CD4-positive, alpha-beta T cell (primary cell): ENCODE results near the gene SLCO4C1. TPM values are rescaled to one million over a fixed set of nuclear protein-coding genes. Genes with fewer than 3 reads are reported as not detected.

Experiments used
- ATAC-seq: fragments of 200-7000 bp; cut with Tn5 transposase; one replicate; pipeline ENCODE4 v1.10.0; 2022; ENCODE audit warnings: mild to moderate bottlenecking; ENCODE audit not compliant: poor library complexity
- CTCF ChIA-PET: fragments of 350-600 bp; sonication (Branson Sonifier 250); formaldehyde crosslinking; loops from one replicate; lab custom pipeline; 2021; ENCODE audit warnings: antibody characterized with exemption, inconsistent platforms; lab: Charles Lee
- POLR2A ChIA-PET: fragments of 350-600 bp; sonication (Branson Sonifier 250); formaldehyde crosslinking; loops from one replicate; lab custom pipeline; 2021; ENCODE audit warnings: antibody characterized with exemption, inconsistent platforms; lab: Charles Lee
- DNase-seq, 14 experiments: peaks; one replicate each; pipeline ENCODE4 v3.0.0-alpha.2; 2013 to 2020; ENCODE audit warnings: mixed read lengths in 2 of 14
- H3K27ac ChIP-seq, 2 donors: one replicate each; pipeline versions ENCODE4 v1.5.1 to v1.7.0; 2013; ENCODE audit warnings: low read length in 2 of 2, low read depth in 1 of 2, mild to moderate bottlenecking in 1 of 2
- H3K27me3 ChIP-seq, 2 experiments: 1 replicate in 1 of 2; 2 replicates in 1 of 2; pipeline versions ENCODE4 v1.6.1 to v1.7.0; 2013; ENCODE audit warnings: low read length in 2 of 2, control low read depth in 1 of 2, mild to moderate bottlenecking in 1 of 2, moderate library complexity in 1 of 2; ENCODE audit not compliant: insufficient read depth in 2 of 2, control insufficient read depth in 1 of 2
- H3K36me3 ChIP-seq: one replicate; pipeline ENCODE4 v1.6.1; 2013; ENCODE audit warnings: low read length, control low read depth; ENCODE audit not compliant: insufficient read depth
- H3K4me1 ChIP-seq: one replicate; pipeline ENCODE4 v1.6.1; 2013; ENCODE audit warnings: low read length, control low read depth; ENCODE audit not compliant: insufficient read depth
- H3K4me3 ChIP-seq: one replicate; pipeline ENCODE4 v1.5.1; 2013; ENCODE audit warnings: mild to moderate bottlenecking, low read length, moderate library complexity
- H3K9me3 ChIP-seq, 2 experiments: 1 replicate in 1 of 2; 2 replicates in 1 of 2; pipeline versions ENCODE4 v1.6.1 to v1.7.0; 2013; ENCODE audit warnings: low read length in 2 of 2, mild to moderate bottlenecking in 2 of 2, control low read depth in 1 of 2, moderate library complexity in 1 of 2; ENCODE audit not compliant: control insufficient read depth in 1 of 2, insufficient read depth in 1 of 2
- H3K27ac Mint-ChIP-seq: one replicate; pipeline ENCODE4 v1.8.0; 2020; ENCODE audit warnings: mixed read lengths
- H3K27me3 Mint-ChIP-seq: one replicate; pipeline ENCODE4 v1.8.0; 2021; ENCODE audit warnings: mixed read lengths
- H3K36me3 Mint-ChIP-seq: one replicate; pipeline ENCODE4 v1.8.0; 2021; ENCODE audit warnings: low read depth, mixed read lengths
- H3K4me1 Mint-ChIP-seq: one replicate; pipeline ENCODE4 v1.8.0; 2021; ENCODE audit warnings: low read depth, mixed read lengths
- H3K4me3 Mint-ChIP-seq: one replicate; pipeline ENCODE4 v1.8.0; 2020; ENCODE audit warnings: mild to moderate bottlenecking, mixed read lengths
- H3K9me3 Mint-ChIP-seq: one replicate; pipeline ENCODE4 v1.8.0; 2020; ENCODE audit warnings: mixed read lengths
- intact Hi-C, 2 experiments: fragments of 100-400 bp; cut with DNase I in 1 of 2; cut with micrococcal nuclease in 1 of 2; formaldehyde crosslinking; loops; one replicate each; pipeline versions ENCODE4 v1.15.1 to v1.9.0; 2023 to 2025; cut with DNase I, micrococcal nuclease
- total RNA-seq, 174 experiments: library from RNA in 2 of 174; stranded (reverse) in 2 of 174; gene quantifications; one replicate each; pipeline ENCODE4 v1.2.3 and lab custom pipeline; 2021 to 2026
- TF ChIP-seq, protein P1 (sequence below): fragments of 200-600 bp; IDR thresholded peaks from one replicate; pipeline ENCODE4 v1.8.0; 2022; ENCODE audit warnings: antibody characterized with exemption, mild to moderate bottlenecking

Gene SLCO4C1
- total RNA-seq, 2 experiments from 2014 or later: 0.06 to 0.11 TPM

DNA sequence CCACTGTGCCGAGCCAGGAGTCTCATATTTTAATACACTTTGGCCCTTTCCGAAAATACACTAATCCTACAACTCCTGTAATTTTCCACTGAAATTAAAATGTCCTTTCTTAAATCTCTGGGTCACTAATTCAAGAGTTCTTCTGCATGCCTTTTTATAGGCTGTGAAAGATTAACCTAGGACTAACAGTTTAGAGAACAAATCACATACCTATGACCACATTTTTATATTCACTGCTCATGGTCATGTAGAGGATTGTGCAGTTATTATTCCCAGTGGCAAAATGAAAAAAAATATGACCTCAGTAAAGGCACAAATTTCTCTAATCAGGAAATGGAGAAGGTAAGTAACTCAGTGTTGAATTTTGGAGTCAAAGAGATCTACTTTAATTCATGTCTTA is 33.4 kb downstream of the SLCO4C1 start:
- TF ChIP-seq, protein P1, sequence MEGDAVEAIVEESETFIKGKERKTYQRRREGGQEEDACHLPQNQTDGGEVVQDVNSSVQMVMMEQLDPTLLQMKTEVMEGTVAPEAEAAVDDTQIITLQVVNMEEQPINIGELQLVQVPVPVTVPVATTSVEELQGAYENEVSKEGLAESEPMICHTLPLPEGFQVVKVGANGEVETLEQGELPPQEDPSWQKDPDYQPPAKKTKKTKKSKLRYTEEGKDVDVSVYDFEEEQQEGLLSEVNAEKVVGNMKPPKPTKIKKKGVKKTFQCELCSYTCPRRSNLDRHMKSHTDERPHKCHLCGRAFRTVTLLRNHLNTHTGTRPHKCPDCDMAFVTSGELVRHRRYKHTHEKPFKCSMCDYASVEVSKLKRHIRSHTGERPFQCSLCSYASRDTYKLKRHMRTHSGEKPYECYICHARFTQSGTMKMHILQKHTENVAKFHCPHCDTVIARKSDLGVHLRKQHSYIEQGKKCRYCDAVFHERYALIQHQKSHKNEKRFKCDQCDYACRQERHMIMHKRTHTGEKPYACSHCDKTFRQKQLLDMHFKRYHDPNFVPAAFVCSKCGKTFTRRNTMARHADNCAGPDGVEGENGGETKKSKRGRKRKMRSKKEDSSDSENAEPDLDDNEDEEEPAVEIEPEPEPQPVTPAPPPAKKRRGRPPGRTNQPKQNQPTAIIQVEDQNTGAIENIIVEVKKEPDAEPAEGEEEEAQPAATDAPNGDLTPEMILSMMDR: no peak
- ChIA-PET CTCF (no interaction called here), POLR2A (no interaction called here)
- ATAC-seq: no peak
- H3K4me3 ChIP-seq: no peak overlapping the region
- intact Hi-C loops: no loop called here
- DNase-seq: no peak
- H3K4me1 Mint-ChIP-seq: no peaks in the 10 kb centered on the region
- no peak overlapping the region for H3K4me3 Mint-ChIP-seq
- no peaks in the 10 kb centered on the region for H3K27me3 ChIP-seq
- H3K9me3 Mint-ChIP-seq: no peaks in the 10 kb centered on the region
- H3K27me3 Mint-ChIP-seq: no peaks in the 10 kb centered on the region
- no peaks in the 10 kb centered on the region for H3K36me3 Mint-ChIP-seq
- H3K4me1 ChIP-seq: no peaks in the 10 kb centered on the region
- H3K27ac Mint-ChIP-seq: no peak overlapping the region
- no peaks in the 10 kb centered on the region for H3K36me3 ChIP-seq
- no peaks in the 10 kb centered on the region for H3K9me3 ChIP-seq
- H3K27ac ChIP-seq: no peak overlapping the region

DNA sequence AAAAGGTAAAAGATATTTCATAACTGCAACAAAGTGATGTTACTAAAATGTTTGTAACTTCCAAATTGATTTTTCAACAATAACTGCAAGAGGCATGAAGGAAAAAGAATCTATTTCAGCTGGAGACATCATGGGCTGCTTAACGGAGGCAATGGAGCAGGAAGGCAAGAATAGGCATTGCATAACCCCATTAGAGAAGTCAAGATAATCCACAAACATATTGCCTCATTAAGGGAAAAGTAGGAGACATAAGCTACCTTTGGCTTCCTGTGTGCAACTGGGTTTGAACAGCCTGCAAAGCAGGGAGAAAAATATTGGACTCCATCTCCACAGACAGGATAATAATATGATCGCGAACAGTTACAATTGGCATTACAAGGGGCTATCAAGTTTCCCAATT is 46.7 kb downstream of the SLCO4C1 start:
- H3K4me1 ChIP-seq: no peaks in the 10 kb centered on the region
- ChIA-PET POLR2A (no interaction called here), CTCF (no interaction called here)
- TF ChIP-seq, protein P1: no peak
- Mint-ChIP-seq H3K9me3 (no peaks in the 10 kb centered on the region), H3K4me1 (no peaks in the 10 kb centered on the region), H3K4me3 (no peak overlapping the region), H3K27me3 (no peaks in the 10 kb centered on the region), H3K27ac (no peak overlapping the region), H3K36me3 (no peaks in the 10 kb centered on the region)
- no peak for DNase-seq
- no peak for ATAC-seq
- no peaks in the 10 kb centered on the region for H3K9me3 ChIP-seq
- no peaks in the 10 kb centered on the region for H3K36me3 ChIP-seq
- no peaks in the 10 kb centered on the region for H3K27me3 ChIP-seq
- H3K4me3 ChIP-seq: no peak overlapping the region
- H3K27ac ChIP-seq: no peak overlapping the region
- intact Hi-C loops: no loop called here

DNA sequence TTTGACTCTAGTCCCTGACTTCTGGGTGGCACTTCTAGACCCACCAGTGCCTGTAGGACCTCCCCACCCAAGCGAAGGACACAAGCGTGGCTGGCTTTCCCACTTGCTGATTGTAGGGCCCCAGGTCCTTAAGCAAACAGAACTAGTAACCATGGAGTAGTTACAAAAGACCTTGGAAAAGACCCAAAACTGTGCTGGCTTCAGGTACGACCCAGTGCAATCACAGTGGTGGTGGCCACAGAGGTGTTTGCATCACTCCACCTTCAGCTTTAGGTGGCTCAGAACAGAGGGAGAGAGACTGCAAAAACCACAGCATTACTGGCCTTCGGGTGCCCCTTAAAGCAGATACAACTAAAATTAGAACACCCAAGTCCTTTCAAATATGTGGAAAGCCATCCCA is 52.9 kb downstream of the SLCO4C1 start:
- DNase-seq (no peak), ATAC-seq (no peak)
- no peaks in the 10 kb centered on the region for H3K36me3 ChIP-seq
- POLR2A ChIA-PET: no interaction called here
- H3K27ac ChIP-seq: no peak overlapping the region
- Mint-ChIP-seq H3K27me3 (no peaks in the 10 kb centered on the region), H3K9me3 (no peaks in the 10 kb centered on the region), H3K36me3 (no peaks in the 10 kb centered on the region), H3K4me3 (no peak overlapping the region), H3K27ac (no peak overlapping the region), H3K4me1 (no peaks in the 10 kb centered on the region)
- intact Hi-C loops: no loop called here
- H3K4me3 ChIP-seq: no peak overlapping the region
- TF ChIP-seq, protein P1: no peak
- H3K27me3 ChIP-seq: no peaks in the 10 kb centered on the region
- CTCF ChIA-PET: no interaction called here
- no peaks in the 10 kb centered on the region for H3K4me1 ChIP-seq
- H3K9me3 ChIP-seq: no peaks in the 10 kb centered on the region
